B cell (primary cell): Measurements from ENCODE around the gene THSD4. TPM values are rescaled to one million over a fixed set of nuclear protein-coding genes. Genes with fewer than 3 reads are reported as not detected.

ENCODE experiments used
- ATAC-seq: fragments of 200-7000 bp; cut with Tn5 transposase; one replicate; pipeline ENCODE4 v1.10.0; 2021; ENCODE audit warnings: low read depth, mild to moderate bottlenecking, moderate number of reproducible peaks, moderate library complexity
- CTCF ChIA-PET: fragments of 350-600 bp; sonication (Branson Sonifier 250); formaldehyde crosslinking; loops from one replicate; lab custom pipeline; 2021; ENCODE audit warnings: antibody characterized with exemption, inconsistent platforms; lab: Charles Lee
- POLR2A ChIA-PET: fragments of 350-600 bp; sonication (Branson Sonifier 250); formaldehyde crosslinking; loops from one replicate; lab custom pipeline; 2021; ENCODE audit warnings: antibody characterized with exemption; lab: Charles Lee
- DNase-seq: peaks from one replicate; pipeline ENCODE4 v3.0.0; 2013
- H2AFZ ChIP-seq: 2 replicates; pipeline ENCODE4 v1.6.1; 2012; ENCODE audit warnings: mild to moderate bottlenecking, low read depth, low read length; ENCODE audit not compliant: insufficient read depth, poor library complexity, severe bottlenecking
- H3K27ac ChIP-seq, 2 donors: 1 replicate in 1 of 2; 2 replicates in 1 of 2; pipeline ENCODE4 v1.5.1; 2012 to 2013; ENCODE audit warnings: low read length in 2 of 2, mild to moderate bottlenecking in 2 of 2, moderate library complexity in 1 of 2
- H3K27me3 ChIP-seq, 4 experiments: fragments of 200-600 bp in 1 of 4; sonication (generic) in 1 of 4; replicated peaks in 1 of 4; 1 replicate in 2 of 4; 2 replicates in 2 of 4; pipeline versions ENCODE4 v1.6.1 to v1.7.0; 2013 to 2016; ENCODE audit warnings: low read length in 3 of 4, mild to moderate bottlenecking in 2 of 4, mixed read lengths in 1 of 4, moderate library complexity in 1 of 4; ENCODE audit not compliant: insufficient read depth in 4 of 4, control insufficient read depth in 3 of 4; ENCODE audit errors: control extremely low read depth in 1 of 4
- H3K36me3 ChIP-seq, 2 experiments: replicated peaks in 1 of 2; 1 replicate in 1 of 2; 2 replicates in 1 of 2; pipeline versions ENCODE4 v1.6.1 to v1.7.1; 2013; ENCODE audit warnings: low read length in 1 of 2; ENCODE audit not compliant: insufficient read depth in 2 of 2, control insufficient read depth in 1 of 2; ENCODE audit errors: control extremely low read depth in 1 of 2, extremely low read depth in 1 of 2
- H3K4me1 ChIP-seq, 2 donors: fragments of 200-600 bp in 1 of 2; sonication (generic) in 1 of 2; 1 replicate in 1 of 2; 2 replicates in 1 of 2; pipeline versions ENCODE4 v1.5.1 to v1.6.1; 2013 to 2017; ENCODE audit warnings: low read length in 2 of 2; ENCODE audit not compliant: control insufficient read depth in 2 of 2, insufficient read depth in 2 of 2
- H3K4me2 ChIP-seq: replicated peaks from 2 replicates; pipeline ENCODE3; 2012; ENCODE audit warnings: mild to moderate bottlenecking, low read depth, low read length; ENCODE audit not compliant: poor library complexity, severe bottlenecking
- H3K4me3 ChIP-seq, 5 experiments: fragments of 200-600 bp in 1 of 5; sonication (generic) in 1 of 5; 1 replicate in 3 of 5; 2 replicates in 2 of 5; pipeline versions ENCODE4 v1.5.1 to v1.7.0; 2011 to 2016; ENCODE audit warnings: low read length in 4 of 5, mild to moderate bottlenecking in 4 of 5, low read depth in 2 of 5, control low read depth in 1 of 5, moderate library complexity in 1 of 5; ENCODE audit not compliant: insufficient read depth in 1 of 5; ENCODE audit errors: control extremely low read depth in 1 of 5, extremely low read depth in 1 of 5
- H3K79me2 ChIP-seq: fragments of 200-600 bp; sonication (generic); one replicate; pipeline ENCODE4 v1.6.0; 2016; ENCODE audit warnings: low read length; ENCODE audit not compliant: control insufficient read depth, insufficient read depth
- H3K9ac ChIP-seq: fragments of 200-600 bp; sonication (generic); 2 replicates; pipeline ENCODE4 v1.6.1; 2017; ENCODE audit warnings: mild to moderate bottlenecking, low read length, moderate library complexity
- H3K9me3 ChIP-seq, 3 donors: one replicate each; pipeline versions ENCODE4 v1.6.1 to v1.7.1; 2013; ENCODE audit warnings: low read length in 2 of 3; ENCODE audit not compliant: control insufficient read depth in 2 of 3, insufficient read depth in 1 of 3; ENCODE audit errors: control extremely low read depth in 1 of 3
- H4K20me1 ChIP-seq: 2 replicates; pipeline ENCODE4 v1.6.0; 2012; ENCODE audit warnings: mild to moderate bottlenecking, low read length; ENCODE audit not compliant: insufficient read depth, control insufficient read depth, poor library complexity, severe bottlenecking
- H3K27ac Mint-ChIP-seq: one replicate; pipeline ENCODE4 v1.8.0; 2021; ENCODE audit warnings: mixed read lengths
- H3K27me3 Mint-ChIP-seq: one replicate; pipeline ENCODE4 v1.8.0; 2021; ENCODE audit warnings: mixed read lengths
- H3K4me1 Mint-ChIP-seq: one replicate; pipeline ENCODE4 v1.8.0; 2021; ENCODE audit warnings: mixed read lengths
- H3K4me3 Mint-ChIP-seq: one replicate; pipeline ENCODE4 v1.8.0; 2021; ENCODE audit warnings: mixed read lengths
- H3K9me3 Mint-ChIP-seq: one replicate; pipeline ENCODE4 v1.8.0; 2022; ENCODE audit warnings: mixed read lengths; ENCODE audit not compliant: insufficient read depth
- CTCF ChIP-seq: fragments of 200-600 bp; IDR thresholded peaks from one replicate; pipeline ENCODE4 v1.8.0; 2022; ENCODE audit warnings: antibody characterized with exemption, mild to moderate bottlenecking
- EZH2 ChIP-seq: IDR thresholded peaks from 2 replicates; pipeline ENCODE4 v1.6.1; 2012; ENCODE audit warnings: borderline replicate concordance, low read depth, mild to moderate bottlenecking, moderate library complexity, low read length; ENCODE audit not compliant: insufficient read depth, poor library complexity, severe bottlenecking
- WGBS: methylation state at CpG from one replicate; pipeline ENCODE4 v1.1.5; 2013; ENCODE audit warnings: missing lambda C conversion rate; ENCODE audit not compliant: insufficient coverage; 5-methylcytosine and 5-hydroxymethylcytosine counted together
- intact Hi-C: fragments of 100-400 bp; cut with micrococcal nuclease; formaldehyde crosslinking; loops from one replicate; pipeline ENCODE4 v1.10.0; 2022
- polyA plus RNA-seq: library from polyadenylated mRNA; depleted of rRNA; stranded (reverse); fragments of >200 nt; gene quantifications from 2 replicates; pipeline ENCODE4 v1.2.3, GENCODE V29; 2012
- total RNA-seq, 2 donors: library from RNA; stranded (reverse); fragments of 120-200 nt in 1 of 2; gene quantifications; 1 replicate in 1 of 2; 2 replicates in 1 of 2; pipeline versions ENCODE4 v1.2.3 to v1.2.4, GENCODE V29; 2013 to 2022

THSD4 gene
- total and polyA plus RNA-seq, 2 donors (not counting 1 experiment from before 2014, with no cell fraction given), result not detected

GRCh38 chr15:71586463-71586862 is 471.2 kb downstream of the THSD4 start:
- H3K4me1 Mint-ChIP-seq, result no peaks in the 10 kb centered on the region
- intact Hi-C loops, result no loop called here
- Histone ChIP-seq H3K27me3 (no peaks in the 10 kb centered on the region), H2AFZ (no peak overlapping the region), H3K79me2 (no peaks in the 10 kb centered on the region), H4K20me1 (no peaks in the 10 kb centered on the region), H3K36me3 (no peaks in the 10 kb centered on the region), H3K27ac (no peak overlapping the region), H3K4me1 (no peaks in the 10 kb centered on the region), H3K9ac (no peak overlapping the region), H3K4me2 (no peak overlapping the region), H3K9me3 (peaks cover 0 to 15% (median 0%) of the 10 kb centered on the region in 3 donors), H3K4me3 (no peak overlapping the region)
- ATAC-seq (no peak), DNase-seq (no peak)
- peaks cover 21% of the 10 kb centered on the region for H3K27me3 Mint-ChIP-seq
- H3K27ac Mint-ChIP-seq, result no peak overlapping the region
- H3K4me3 Mint-ChIP-seq, result no peak overlapping the region
- CTCF ChIA-PET, result no interaction called here
- 92% methylated on average over 2 of the region's 2 CpGs for whole genome bisulfite sequencing
- H3K9me3 Mint-ChIP-seq, result peaks cover 9% of the 10 kb centered on the region
- POLR2A ChIA-PET, result no interaction called here
- no peak for TF ChIP-seq CTCF

- H4K20me1 ChIP-seq, result no peaks in the 10 kb centered on the region
- H3K27ac Mint-ChIP-seq, result no peak overlapping the region
- H3K4me3 ChIP-seq, result no peak overlapping the region
- peaks cover 9% of the 10 kb centered on the region for H3K9me3 Mint-ChIP-seq
- no peaks in the 10 kb centered on the region for H3K27me3 ChIP-seq
- CTCF ChIA-PET, result interaction anchor here (0.6 kb wide), 1 partner anchor 18 kb away, joined by 3 read pairs; no protein-coding TSS in a partner anchor
- no peak overlapping the region for H3K9ac ChIP-seq
- no peak overlapping the region for H2AFZ ChIP-seq
- DNase-seq, result no peak
- TF ChIP-seq CTCF (no peak), EZH2 (no peak)
- no peaks in the 10 kb centered on the region for H3K36me3 ChIP-seq
- H3K9me3 ChIP-seq, result peaks cover 0 to 15% (median under 1%) of the 10 kb centered on the region in 3 donors
- no peak overlapping the region for H3K4me2 ChIP-seq
- ATAC-seq, result no peak
- POLR2A ChIA-PET, result no interaction called here
- H3K27me3 Mint-ChIP-seq, result peaks cover 22% of the 10 kb centered on the region
- H3K4me1 Mint-ChIP-seq, result no peaks in the 10 kb centered on the region
- intact Hi-C loops, result no loop called here
- no peak overlapping the region for H3K4me3 Mint-ChIP-seq
- no peak overlapping the region for H3K27ac ChIP-seq
- no peaks in the 10 kb centered on the region for H3K4me1 ChIP-seq
- no peaks in the 10 kb centered on the region for H3K79me2 ChIP-seq
Observed at GRCh38 chr15:71588746-71589145, 473.5 kb downstream of the THSD4 start.
